RWPE2 (cell line): ENCODE measurements around the gene SNRPF.

Experiments used
- ATAC-seq: fragments of 200-7000 bp; cut with Tn5 transposase; 3 replicates; pipeline ENCODE4 v1.9.1; 2021; ENCODE audit warnings: low read depth
- DNase-seq: peaks from one replicate; pipeline ENCODE4 v3.0.0-alpha.2; 2020; ENCODE audit warnings: low spot score
- H3K27ac ChIP-seq: fragments of 450-650 bp; 2 replicates; pipeline ENCODE4 v1.5.1; 2017; ENCODE audit warnings: mild to moderate bottlenecking; ENCODE audit not compliant: poor library complexity, severe bottlenecking
- H3K27me3 ChIP-seq: fragments of 250-450 bp; sonication (Bioruptor Pico); 2 replicates; pipeline ENCODE4 v1.5.1; 2021; ENCODE audit warnings: mild to moderate bottlenecking, moderate library complexity; ENCODE audit not compliant: insufficient read depth, poor library complexity, severe bottlenecking
- H3K36me3 ChIP-seq: fragments of 250-450 bp; sonication (Bioruptor Pico); 2 replicates; pipeline ENCODE4 v1.5.1; 2020; ENCODE audit warnings: low read depth, mild to moderate bottlenecking, moderate library complexity
- H3K4me1 ChIP-seq: fragments of 250-450 bp; sonication (Bioruptor Pico); 2 replicates; pipeline ENCODE4 v1.5.1; 2021; ENCODE audit warnings: mild to moderate bottlenecking, moderate library complexity; ENCODE audit not compliant: insufficient read depth, poor library complexity, severe bottlenecking
- H3K4me3 ChIP-seq: fragments of 250-450 bp; sonication (Bioruptor Pico); 2 replicates; pipeline ENCODE4 v1.5.1; 2021; ENCODE audit warnings: mild to moderate bottlenecking, moderate library complexity; ENCODE audit not compliant: severe bottlenecking
- H3K9me3 ChIP-seq: fragments of 250-450 bp; sonication (Bioruptor Pico); 2 replicates; pipeline ENCODE4 v1.5.1; 2021; ENCODE audit warnings: mild to moderate bottlenecking, moderate library complexity; ENCODE audit not compliant: severe bottlenecking
- CTCF ChIP-seq: fragments of 450-650 bp; IDR thresholded peaks from one replicate; pipeline ENCODE4 v1.5.1; 2017; ENCODE audit warnings: mild to moderate bottlenecking, moderate library complexity; ENCODE audit not compliant: poor library complexity, severe bottlenecking

The SNRPF gene

GRCh38 chr12:95877622-95878021 lies 18.9 kb downstream of the SNRPF start:
- DNase-seq: no peak
- no peak overlapping the region for H3K4me3 ChIP-seq
- no peaks in the 10 kb centered on the region for H3K4me1 ChIP-seq
- no peaks in the 10 kb centered on the region for H3K9me3 ChIP-seq
- no peak for ATAC-seq
- no peaks in the 10 kb centered on the region for H3K36me3 ChIP-seq
- no peak overlapping the region for H3K27ac ChIP-seq
- no peak for TF ChIP-seq CTCF
- H3K27me3 ChIP-seq: no peaks in the 10 kb centered on the region

- TF ChIP-seq CTCF: no peak
- Histone ChIP-seq H3K4me3 (no peak overlapping the region), H3K9me3 (no peaks in the 10 kb centered on the region), H3K27ac (no peak overlapping the region), H3K36me3 (no peaks in the 10 kb centered on the region), H3K4me1 (no peaks in the 10 kb centered on the region), H3K27me3 (no peaks in the 10 kb centered on the region)
- DNase-seq: no peak
- no peak for ATAC-seq
Observed at GRCh38 chr12:95880895-95881294, 22.1 kb downstream of the SNRPF start.

GRCh38 chr12:95881331-95881955 lies 22.7 kb downstream of the SNRPF start:
- H3K36me3 ChIP-seq: no peaks in the 10 kb centered on the region
- no peaks in the 10 kb centered on the region for H3K27me3 ChIP-seq
- H3K27ac ChIP-seq: no peak overlapping the region
- H3K9me3 ChIP-seq: no peaks in the 10 kb centered on the region
- DNase-seq (no peak), ATAC-seq (no peak)
- no peaks in the 10 kb centered on the region for H3K4me1 ChIP-seq
- TF ChIP-seq CTCF: no peak
- no peak overlapping the region for H3K4me3 ChIP-seq

- Histone ChIP-seq H3K36me3 (no peaks in the 10 kb centered on the region), H3K27ac (no peak overlapping the region), H3K27me3 (no peaks in the 10 kb centered on the region), H3K4me1 (no peaks in the 10 kb centered on the region), H3K9me3 (no peaks in the 10 kb centered on the region), H3K4me3 (no peak overlapping the region)
- no peak for TF ChIP-seq CTCF
- DNase-seq (no peak), ATAC-seq (no peak)
Observed at GRCh38 chr12:95882080-95882479, 23.3 kb downstream of the SNRPF start.

GRCh38 chr12:95882873-95883272 lies 24.1 kb downstream of the SNRPF start:
- no peak for TF ChIP-seq CTCF
- no peak for ATAC-seq
- H3K9me3 ChIP-seq: no peaks in the 10 kb centered on the region
- no peak overlapping the region for H3K27ac ChIP-seq
- H3K4me1 ChIP-seq: no peaks in the 10 kb centered on the region
- H3K27me3 ChIP-seq: no peaks in the 10 kb centered on the region
- no peak overlapping the region for H3K4me3 ChIP-seq
- no peak for DNase-seq
- no peaks in the 10 kb centered on the region for H3K36me3 ChIP-seq
